Thyroid gland (tissue), 4 donors: ENCODE data around the gene EHMT1. TPM values are rescaled to one million over a fixed set of nuclear protein-coding genes. Genes with fewer than 3 reads are reported as not detected.

Source experiments
- DNase-seq, 2 donors: peaks; one replicate each; pipeline ENCODE4 v3.0.0-alpha.2; 2019
- H3K27ac ChIP-seq, 3 donors: fragments of 200-600 bp; sonication (generic); 1 replicate in 2 of 3; 2 replicates in 1 of 3; pipeline ENCODE4 v1.5.1; 2016 to 2019; ENCODE audit warnings: mild to moderate bottlenecking in 1 of 3, moderate library complexity in 1 of 3
- H3K27me3 ChIP-seq: fragments of 200-600 bp; sonication (generic); one replicate; pipeline ENCODE4 v1.5.1; 2019
- H3K36me3 ChIP-seq, 2 donors: fragments of 200-600 bp; sonication (generic); one replicate each; pipeline ENCODE4 v1.5.1; 2016 to 2019
- H3K4me1 ChIP-seq, 2 donors: fragments of 200-600 bp; sonication (generic); one replicate each; pipeline ENCODE4 v1.5.1; 2017 to 2019
- H3K4me3 ChIP-seq, 3 donors: fragments of 200-600 bp; sonication (generic); replicated peaks in 1 of 3; 1 replicate in 2 of 3; 2 replicates in 1 of 3; pipeline ENCODE4 v1.5.1; 2016; ENCODE audit warnings: mild to moderate bottlenecking in 1 of 3
- H3K9me3 ChIP-seq: fragments of 200-600 bp; sonication (generic); one replicate; pipeline ENCODE4 v1.5.1; 2017
- CTCF ChIP-seq, 6 experiments: fragments of 200-600 bp in 3 of 6; fragments of 450-650 bp in 3 of 6; sonication (generic) in 3 of 6; IDR thresholded peaks; one replicate each; pipeline ENCODE4 v1.5.1; 2016 to 2019; ENCODE audit warnings: antibody characterized with exemption in 6 of 6, mild to moderate bottlenecking in 2 of 6, inconsistent platforms in 1 of 6, moderate library complexity in 1 of 6
- POLR2A ChIP-seq, 2 donors: fragments of 450-650 bp; IDR thresholded peaks; one replicate each; pipeline ENCODE4 v1.6.1; 2017; ENCODE audit warnings: antibody characterized with exemption in 2 of 2, mild to moderate bottlenecking in 2 of 2, moderate library complexity in 1 of 2
- WGBS, 2 donors: methylation state at CpG; one replicate each; pipeline ENCODE4 v1.1.5; 2017; 5-methylcytosine and 5-hydroxymethylcytosine counted together
- intact Hi-C: fragments of 100-400 bp; cut with DNase I; formaldehyde crosslinking; loops from one replicate; pipeline ENCODE4 v1.15.1; 2023
- total RNA-seq, 4 donors: library from RNA; depleted of rRNA; stranded (reverse); fragments of >200 nt; gene quantifications; one replicate each; pipeline ENCODE4 v1.2.3, GENCODE V29; 2016

Gene EHMT1
- total RNA-seq, 4 donors from 2014 or later, result 56.8 to 99.5 (median 94.4) TPM

- H3K36me3 ChIP-seq, result peaks cover 28 to 48% of the 10 kb centered on the region in 2 donors
- 92 to 93% methylated on average over 24 to 28 of the region's 28 CpGs for WGBS, 2 donors
- no peaks in the 10 kb centered on the region for H3K27me3 ChIP-seq
- intact Hi-C loops, result no loop called here
- no peak for TF ChIP-seq CTCF (IDR thresholded peaks at IDR 0.05)
- TF ChIP-seq POLR2A (IDR thresholded peaks at IDR 0.05), result no peak
- no peaks in the 10 kb centered on the region for H3K4me1 ChIP-seq
- DNase-seq, result no peak
- H3K4me3 ChIP-seq, result no peak overlapping the region
- no peaks in the 10 kb centered on the region for H3K9me3 ChIP-seq
- H3K27ac ChIP-seq, result no peak overlapping the region
These were observed 217.5 kb downstream of the EHMT1 start for GRCh38 chr9:137836151-137836830.

DNA sequence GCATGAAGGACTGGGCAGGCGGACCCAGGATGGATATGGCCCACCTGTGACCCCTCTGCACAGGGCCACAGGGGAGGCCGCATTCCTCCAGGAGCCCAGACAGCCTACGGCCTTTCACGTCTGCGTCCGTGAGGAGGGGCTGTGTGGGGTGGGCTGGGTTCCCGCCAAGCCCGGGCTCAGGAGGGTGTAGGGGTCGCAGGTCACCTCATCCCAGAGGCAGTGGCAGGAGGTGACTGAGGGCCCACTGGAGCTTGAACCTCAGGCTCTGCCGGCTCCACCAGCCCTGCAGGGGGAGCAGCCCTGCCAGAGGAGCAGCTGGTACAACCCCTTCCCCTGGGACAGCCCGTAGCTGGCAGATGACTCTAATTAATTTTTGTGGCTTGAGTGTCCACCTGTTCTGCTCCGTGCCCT lies 218.0 kb downstream of the EHMT1 start:
- peaks cover 28 to 44% of the 10 kb centered on the region in 2 donors for H3K36me3 ChIP-seq
- intact Hi-C loops, result no loop called here
- H3K4me1 ChIP-seq, result no peaks in the 10 kb centered on the region
- H3K4me3 ChIP-seq, result no peak overlapping the region
- H3K9me3 ChIP-seq, result no peaks in the 10 kb centered on the region
- H3K27me3 ChIP-seq, result no peaks in the 10 kb centered on the region
- no peak for DNase-seq
- 81 to 82% methylated on average over 9 to 11 of the region's 12 CpGs for WGBS, 2 donors
- no peak overlapping the region for H3K27ac ChIP-seq
- TF ChIP-seq POLR2A (IDR thresholded peaks at IDR 0.05) (no peak), CTCF (IDR thresholded peaks at IDR 0.05) (no peak)

DNA sequence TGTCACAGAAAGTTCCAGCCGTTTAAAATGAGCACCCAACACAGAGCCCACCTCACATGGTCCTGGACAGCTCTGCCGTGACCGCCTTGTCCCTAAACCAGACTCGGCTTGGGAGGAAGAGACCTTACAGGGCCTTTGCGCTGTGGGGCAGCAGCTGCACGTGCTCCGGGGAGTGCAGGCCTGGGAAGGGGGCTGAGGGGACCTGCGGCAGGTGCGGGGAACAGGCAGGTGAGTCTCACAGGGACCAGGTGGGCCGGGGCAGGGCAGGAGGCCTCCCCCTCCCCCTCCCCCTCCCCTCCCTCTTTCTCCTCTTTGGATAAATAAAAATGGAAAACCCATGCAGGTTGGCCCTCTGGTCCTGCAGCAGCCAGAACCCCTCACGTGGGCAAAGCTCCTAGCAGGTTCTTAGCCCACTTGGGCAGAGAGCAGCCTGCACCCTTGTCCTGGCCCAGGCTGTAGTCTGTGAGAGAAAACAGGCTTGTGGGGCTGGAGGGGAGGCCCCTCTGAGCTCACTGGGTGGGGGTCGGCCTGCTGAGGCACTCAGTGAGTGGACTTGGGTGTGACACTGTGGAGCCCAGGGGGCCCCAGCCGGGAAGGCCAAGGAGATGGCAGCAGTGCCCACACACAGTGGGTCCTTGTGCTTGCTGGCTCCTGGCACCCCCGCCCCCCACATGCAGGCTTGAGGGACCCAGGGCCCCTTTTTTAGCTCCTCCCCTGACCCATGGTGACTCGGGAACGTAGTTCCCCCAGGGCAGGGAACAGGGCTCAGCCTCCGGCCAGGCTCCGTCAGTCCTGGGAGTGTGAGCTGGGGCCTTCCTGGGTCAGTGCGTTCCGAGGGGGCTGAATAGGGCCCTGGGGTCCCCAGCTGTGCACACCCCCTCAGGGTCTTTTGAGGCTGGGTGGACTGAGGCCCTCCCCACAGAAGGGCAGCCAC lies 218.8 kb downstream of the EHMT1 start:
- Histone ChIP-seq H3K4me1 (no peaks in the 10 kb centered on the region), H3K36me3 (peaks cover 28 to 40% of the 10 kb centered on the region in 2 donors), H3K27me3 (no peaks in the 10 kb centered on the region), H3K27ac (no peak overlapping the region), H3K9me3 (no peaks in the 10 kb centered on the region), H3K4me3 (no peak overlapping the region)
- TF ChIP-seq CTCF (IDR thresholded peaks at IDR 0.05) (no peak), POLR2A (IDR thresholded peaks at IDR 0.05) (no peak)
- DNase-seq, result no peak
- WGBS, 2 donors, result 90 to 93% methylated on average over 11 to 16 of the region's 20 CpGs
- intact Hi-C loops, result no loop called here

DNA sequence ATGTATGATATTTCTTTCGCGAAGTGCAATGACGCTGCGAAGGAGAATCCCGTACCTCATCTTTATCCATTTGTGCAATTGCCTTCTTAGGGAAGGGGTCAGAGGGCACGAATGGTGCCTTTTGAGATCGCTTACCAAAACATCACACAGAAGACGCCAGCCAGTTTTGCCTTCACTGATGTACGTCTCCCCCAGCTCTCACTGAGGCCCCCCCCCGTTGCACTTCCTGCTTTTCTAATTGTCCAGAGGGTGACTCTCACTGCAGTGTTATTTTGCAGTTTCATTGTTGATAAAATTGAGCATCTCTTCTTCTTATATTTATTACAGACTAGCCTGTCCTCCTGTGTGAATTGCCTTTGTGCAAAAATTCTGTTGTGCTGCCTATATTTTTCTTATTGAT lies 219.8 kb downstream of the EHMT1 start:
- intact Hi-C loops, result no loop called here
- Histone ChIP-seq H3K36me3 (peaks cover 23 to 35% of the 10 kb centered on the region in 2 donors), H3K4me3 (no peak overlapping the region), H3K4me1 (no peaks in the 10 kb centered on the region), H3K9me3 (no peaks in the 10 kb centered on the region), H3K27me3 (no peaks in the 10 kb centered on the region), H3K27ac (no peak overlapping the region)
- no peak for TF ChIP-seq POLR2A (IDR thresholded peaks at IDR 0.05)
- no peak for TF ChIP-seq CTCF (IDR thresholded peaks at IDR 0.05)
- DNase-seq, result no peak
- WGBS, 2 donors, result 96% methylated on average over 10 of the region's 10 CpGs

DNA sequence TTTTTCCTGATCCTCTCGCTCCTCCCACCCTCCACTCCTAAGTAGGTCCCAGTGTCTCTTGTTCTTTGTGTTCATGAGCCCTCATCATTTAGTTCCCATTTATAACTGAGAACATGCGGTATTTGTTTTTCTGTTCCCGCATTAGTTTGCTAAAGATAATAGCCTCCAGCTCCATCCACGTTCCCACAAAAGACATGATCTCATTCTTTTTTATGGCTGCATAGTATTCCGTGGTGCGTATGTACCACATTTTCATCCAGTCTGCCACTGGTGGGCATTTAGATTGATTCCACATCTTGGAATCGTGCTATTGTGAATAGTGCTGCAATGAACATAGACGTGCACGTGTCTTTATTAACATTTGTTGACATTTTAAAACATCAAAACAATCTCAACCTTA lies 224.6 kb downstream of the EHMT1 start:
- TF ChIP-seq CTCF (IDR thresholded peaks at IDR 0.05) (no peak), POLR2A (IDR thresholded peaks at IDR 0.05) (no peak)
- no peak overlapping the region for H3K4me3 ChIP-seq
- H3K4me1 ChIP-seq, result no peaks in the 10 kb centered on the region
- no peaks in the 10 kb centered on the region for H3K36me3 ChIP-seq
- DNase-seq, result no peak
- intact Hi-C loops, result no loop called here
- H3K27ac ChIP-seq, result no peak overlapping the region
- WGBS, 2 donors, result 88 to 97% methylated on average over 9 of the region's 9 CpGs
- no peaks in the 10 kb centered on the region for H3K27me3 ChIP-seq
- no peaks in the 10 kb centered on the region for H3K9me3 ChIP-seq
